NCI-H526 treated with DMSO at 0.1 percent for 48 hours (cell line): ENCODE measurements around the gene NUP43.
"Not testable (repeated sequence)": the region's sequence is repeated elsewhere in the genome, so short reads cannot be mapped to it uniquely, and the experiment has no call there.

Source experiments
- DNase-seq: peaks from one replicate; lab custom pipeline; 2025; lab: John Stamatoyannopoulos, UW

Gene NUP43

DNA sequence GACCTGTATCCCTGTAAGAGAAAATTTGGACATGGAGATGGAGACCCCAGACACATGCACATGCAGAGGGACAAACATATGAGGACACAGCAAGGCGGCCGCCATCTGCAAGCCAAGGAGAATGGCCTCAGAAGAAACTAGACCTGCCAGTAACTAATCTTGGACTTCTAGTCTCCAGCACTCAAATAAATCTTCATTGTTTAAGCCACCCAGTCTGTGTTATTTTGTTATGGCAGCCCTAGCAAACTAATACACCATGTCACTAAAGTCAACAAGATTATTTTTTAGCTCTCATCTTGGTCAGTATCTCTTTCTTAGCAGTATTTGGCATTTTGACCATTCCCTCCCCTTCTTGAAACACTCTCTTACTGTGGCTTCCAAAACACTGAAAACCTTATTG is 55.1 kb downstream of the NUP43 start:
- no peak for DNase-seq

GRCh38 chr6:149686230-149686629 is 60.1 kb downstream of the NUP43 start:
- no peak for DNase-seq

- DNase-seq, result no peak
These were observed 63.0 kb downstream of the NUP43 start for GRCh38 chr6:149683256-149683859.

- not testable (repeated sequence) for DNase-seq
These were observed 64.5 kb downstream of the NUP43 start for GRCh38 chr6:149681845-149682244.

- DNase-seq, result no peak
These were observed 65.1 kb downstream of the NUP43 start for GRCh38 chr6:149681209-149681608.

GRCh38 chr6:149680503-149680902 is 65.8 kb downstream of the NUP43 start:
- DNase-seq, result no peak
